ENCODE results near the gene KCNF1.

Gene KCNF1

GRCh38 chr2:10880586-10881321 is 31.0 kb upstream of the KCNF1 start:
- no peak for DNase-seq

DNA sequence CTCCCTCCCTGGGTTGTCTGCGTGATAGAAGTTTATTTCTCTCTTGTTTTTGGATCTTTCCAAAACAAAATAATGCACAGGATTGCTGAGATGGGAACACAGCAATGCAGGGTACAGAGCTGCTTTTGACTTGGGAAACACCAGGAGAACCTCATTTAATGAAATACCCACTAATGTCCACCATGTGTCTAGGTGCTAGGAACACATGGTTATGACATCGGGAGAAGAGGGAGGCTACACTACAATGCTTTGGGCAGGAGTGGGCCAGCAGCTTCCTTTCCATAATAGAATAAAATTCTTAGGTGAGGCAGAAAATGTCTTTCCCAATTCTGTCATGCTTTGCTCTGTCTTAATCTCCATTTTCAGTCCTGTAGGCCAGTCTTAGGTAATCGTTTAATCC is 29.2 kb upstream of the KCNF1 start:
- no peak for DNase-seq

GRCh38 chr2:10883066-10883465 is 28.7 kb upstream of the KCNF1 start:
- no peak for DNase-seq

DNA sequence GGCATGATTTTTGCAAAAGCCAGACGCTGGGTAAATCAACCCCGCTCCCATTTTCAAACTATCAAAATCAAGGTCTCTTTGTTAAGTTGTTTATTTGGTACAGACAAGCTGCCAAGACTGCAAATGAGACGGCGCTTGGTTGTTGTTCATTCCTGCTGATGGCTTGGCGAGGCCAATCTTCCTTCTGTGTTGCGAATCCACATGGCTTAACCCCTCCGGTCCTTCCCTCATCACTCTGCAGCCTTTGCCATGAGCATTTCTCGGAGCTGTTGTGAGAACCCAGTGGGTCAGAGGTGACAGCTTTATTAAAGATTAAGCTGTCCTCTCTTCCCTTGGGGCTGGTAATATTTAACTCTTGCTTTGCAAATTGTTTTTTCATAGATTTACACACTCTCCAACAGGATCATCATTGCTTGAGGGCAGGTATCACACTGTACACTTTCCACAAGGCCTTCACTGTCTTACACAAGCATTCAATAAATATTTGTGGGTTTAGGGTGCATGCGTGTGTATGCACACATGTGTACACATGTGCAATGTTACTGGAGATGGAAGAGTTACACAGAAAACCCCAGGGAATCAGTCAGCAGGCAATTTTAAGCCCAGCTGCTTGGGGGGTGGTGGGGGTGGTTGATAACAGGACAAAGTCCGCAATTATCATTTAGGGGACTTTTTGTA is 27.8 kb upstream of the KCNF1 start:
- no peak for DNase-seq

DNA sequence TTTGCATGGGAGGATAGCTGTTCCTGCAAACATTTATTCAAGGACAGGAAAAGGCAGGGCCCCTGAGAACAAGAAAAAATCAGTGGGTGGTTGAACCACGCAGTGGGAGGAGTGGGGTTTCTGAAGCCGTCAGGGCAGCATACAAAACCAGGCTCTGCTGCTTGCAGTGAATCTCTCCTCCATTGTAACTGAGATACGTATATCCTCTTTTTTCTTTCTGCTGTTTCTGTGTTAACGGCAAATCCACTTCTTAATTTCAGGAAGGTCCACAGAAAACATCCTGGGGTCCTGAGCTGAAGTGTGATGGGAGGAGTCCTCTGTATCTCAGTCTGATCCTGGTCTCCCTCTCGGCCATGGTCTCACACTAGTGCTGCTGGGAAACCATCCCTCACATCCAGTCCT is 27.2 kb upstream of the KCNF1 start:
- no peak for DNase-seq

DNA sequence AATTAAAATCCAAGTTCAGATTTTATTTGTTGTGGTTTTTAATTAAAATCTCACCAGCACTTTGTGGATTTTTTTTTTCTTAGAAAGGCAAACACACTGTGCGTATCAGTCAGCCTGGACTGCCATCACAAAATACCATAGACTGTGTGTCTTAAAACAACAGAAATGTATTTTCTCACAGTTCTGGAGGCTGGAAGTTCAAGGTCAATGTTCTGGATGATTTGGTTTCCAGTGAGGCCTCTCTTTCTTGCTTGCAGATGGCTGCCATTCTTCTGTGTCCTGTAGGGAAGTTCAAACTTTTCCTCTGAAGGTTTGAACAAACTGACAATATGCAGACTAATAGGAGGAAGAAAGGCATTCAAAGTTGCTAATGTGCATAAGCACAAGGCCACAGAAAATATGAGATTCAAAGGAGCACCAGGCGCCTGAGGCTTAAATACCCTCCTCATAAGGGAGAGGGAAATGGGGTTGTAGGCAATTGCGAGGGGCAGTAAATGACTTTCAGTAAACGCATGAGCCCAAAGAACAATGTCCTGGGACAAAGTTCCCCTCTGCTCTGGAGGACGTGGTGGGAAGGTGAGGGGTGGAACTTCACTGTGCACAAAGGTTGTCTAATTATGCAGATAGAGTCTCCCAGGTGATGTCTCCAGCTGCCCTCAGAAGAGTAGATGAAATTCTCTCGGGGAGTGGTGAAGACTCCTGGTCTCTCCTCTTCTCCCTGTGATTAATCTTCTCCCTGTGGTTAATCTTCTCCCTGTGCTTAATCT is 26.5 kb upstream of the KCNF1 start:
- no peak for DNase-seq

- DNase-seq: no peak
These were observed 24.3 kb upstream of the KCNF1 start for GRCh38 chr2:10887476-10887875.

DNA sequence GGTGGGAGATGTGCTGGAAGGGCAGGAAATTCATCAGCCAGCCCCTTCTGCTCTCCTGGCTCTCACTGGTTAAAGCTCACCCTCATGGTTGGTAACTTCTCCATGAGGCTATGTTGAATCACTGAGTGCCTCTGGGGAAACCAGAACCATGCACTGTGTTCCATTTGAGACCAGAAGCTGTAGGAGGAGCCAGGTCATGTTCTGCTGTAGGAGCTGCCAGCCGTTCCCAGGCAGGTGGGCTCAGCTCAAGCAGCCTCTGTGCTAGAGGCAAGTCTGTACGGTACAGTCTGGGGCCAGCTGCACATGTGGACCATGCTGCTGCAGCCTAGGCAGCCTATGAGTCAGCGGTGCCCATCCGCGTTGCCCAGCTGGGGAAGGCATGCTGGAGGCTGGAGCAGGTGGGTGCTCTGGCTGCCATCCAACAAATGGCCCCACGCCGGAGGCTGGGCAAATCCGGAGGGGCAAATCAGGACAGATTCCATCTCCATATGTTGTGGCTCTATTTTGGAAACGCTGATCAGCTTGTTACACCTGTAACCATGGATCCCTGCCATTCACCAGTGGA is 22.0 kb upstream of the KCNF1 start:
- no peak for DNase-seq

- no peak for DNase-seq
These were observed 20.9 kb upstream of the KCNF1 start for GRCh38 chr2:10890706-10891270.

- no peak for DNase-seq
These were observed 20.3 kb upstream of the KCNF1 start for GRCh38 chr2:10891390-10891789.

- no peak for DNase-seq
These were observed 19.9 kb upstream of the KCNF1 start for GRCh38 chr2:10891848-10892247.

DNA sequence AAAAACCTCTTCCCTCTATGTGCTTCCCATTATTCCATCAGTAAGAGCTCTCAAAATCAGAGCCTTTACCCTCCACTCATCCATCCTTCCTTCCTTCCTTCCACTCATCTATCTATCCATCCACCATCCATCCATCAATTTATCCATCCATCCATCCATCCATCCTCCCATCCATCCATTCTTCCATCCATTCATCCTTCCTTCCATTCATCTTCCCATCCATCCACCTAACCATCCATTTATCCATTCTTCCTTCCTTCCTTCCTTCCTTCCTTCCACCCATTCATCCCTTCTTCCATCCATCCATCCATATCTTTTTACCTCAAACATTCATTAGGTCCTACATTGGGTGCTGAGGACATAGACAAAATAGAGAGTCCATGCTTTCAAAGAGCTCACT is 19.4 kb upstream of the KCNF1 start:
- DNase-seq: no peak

GRCh38 chr2:10892796-10893350 is 18.9 kb upstream of the KCNF1 start:
- DNase-seq: no peak

GRCh38 chr2:10894264-10894935 is 17.3 kb upstream of the KCNF1 start:
- no peak for DNase-seq

DNA sequence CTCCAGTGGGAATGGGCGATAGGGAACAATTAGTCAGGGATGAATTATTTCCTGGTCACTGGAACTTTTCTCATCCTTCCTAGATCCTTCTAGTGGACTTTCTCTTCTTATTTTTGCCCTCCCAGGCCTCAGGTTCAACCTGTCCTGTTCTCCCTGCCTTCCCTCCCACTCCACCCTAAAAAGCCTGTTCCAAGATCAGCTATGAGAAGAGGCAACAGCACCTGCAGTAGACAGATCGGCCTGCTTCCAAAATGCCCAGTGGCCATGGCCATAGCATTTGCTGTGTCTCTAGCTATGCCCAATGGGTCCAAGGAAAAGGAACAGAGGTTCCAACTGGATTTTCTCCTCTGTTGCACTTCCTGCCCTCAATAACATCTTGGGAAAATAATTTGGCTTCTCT is 16.5 kb upstream of the KCNF1 start:
- DNase-seq: no peak

DNA sequence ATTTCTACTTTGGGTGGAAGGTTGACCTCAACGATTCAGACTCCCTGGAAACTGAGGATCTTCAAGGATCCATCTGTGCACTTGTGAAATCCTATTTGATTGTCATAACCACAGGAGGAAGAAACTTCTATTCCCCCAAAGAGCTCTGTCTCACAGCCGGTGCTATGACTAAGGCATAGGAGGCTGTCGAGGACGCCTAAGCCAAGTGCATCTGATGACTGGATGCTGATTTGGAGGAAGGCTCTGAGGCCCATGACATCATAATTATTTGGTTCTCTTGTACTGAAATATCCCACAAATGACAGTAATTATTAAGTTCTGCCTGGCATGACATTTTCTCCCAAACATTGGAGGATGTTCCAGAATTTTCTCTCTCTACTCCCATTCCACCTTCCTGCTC is 13.8 kb upstream of the KCNF1 start:
- DNase-seq: no peak

DNA sequence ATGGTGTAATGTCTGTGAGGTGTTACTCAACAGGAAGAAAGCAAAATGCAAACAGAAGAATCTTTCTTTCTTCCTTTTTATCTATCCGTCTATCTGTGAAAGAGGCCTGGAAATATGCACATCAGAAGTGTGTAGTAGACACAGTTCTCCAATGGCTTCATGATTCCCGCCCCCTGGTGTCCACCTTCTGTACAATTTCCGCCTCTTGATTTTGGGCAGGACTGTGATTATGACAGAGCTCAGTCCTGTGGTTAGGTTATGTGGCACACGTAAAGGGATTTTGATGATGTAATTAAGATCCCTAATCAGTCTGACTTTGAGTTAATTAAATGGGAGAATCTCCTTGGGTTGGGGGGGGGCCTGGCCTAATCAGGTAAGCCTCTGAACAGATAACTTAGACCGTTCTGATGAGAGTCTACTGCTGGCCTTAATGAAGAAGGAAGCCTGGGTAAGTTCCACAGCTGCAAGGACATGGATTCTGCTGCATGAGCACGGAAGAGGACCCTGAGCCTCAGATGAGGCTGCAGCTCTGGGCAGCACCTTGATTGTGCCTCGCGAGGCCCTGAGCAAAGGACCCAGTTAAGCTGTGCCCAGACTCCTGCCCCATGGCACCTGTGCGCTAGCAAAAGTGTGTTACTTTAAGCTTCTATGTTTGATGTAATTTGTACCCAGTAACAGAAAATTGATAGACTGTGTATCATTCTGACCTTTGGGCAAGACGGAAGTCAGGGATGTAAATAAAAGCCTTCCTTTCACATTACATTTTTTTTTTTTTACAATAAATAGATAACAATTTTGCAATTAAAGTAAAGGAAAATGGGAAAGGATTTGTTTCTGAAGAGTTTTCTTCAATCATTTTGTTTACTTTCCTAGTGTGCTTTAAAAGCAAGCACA is 11.3 kb upstream of the KCNF1 start:
- DNase-seq: no peak

DNA sequence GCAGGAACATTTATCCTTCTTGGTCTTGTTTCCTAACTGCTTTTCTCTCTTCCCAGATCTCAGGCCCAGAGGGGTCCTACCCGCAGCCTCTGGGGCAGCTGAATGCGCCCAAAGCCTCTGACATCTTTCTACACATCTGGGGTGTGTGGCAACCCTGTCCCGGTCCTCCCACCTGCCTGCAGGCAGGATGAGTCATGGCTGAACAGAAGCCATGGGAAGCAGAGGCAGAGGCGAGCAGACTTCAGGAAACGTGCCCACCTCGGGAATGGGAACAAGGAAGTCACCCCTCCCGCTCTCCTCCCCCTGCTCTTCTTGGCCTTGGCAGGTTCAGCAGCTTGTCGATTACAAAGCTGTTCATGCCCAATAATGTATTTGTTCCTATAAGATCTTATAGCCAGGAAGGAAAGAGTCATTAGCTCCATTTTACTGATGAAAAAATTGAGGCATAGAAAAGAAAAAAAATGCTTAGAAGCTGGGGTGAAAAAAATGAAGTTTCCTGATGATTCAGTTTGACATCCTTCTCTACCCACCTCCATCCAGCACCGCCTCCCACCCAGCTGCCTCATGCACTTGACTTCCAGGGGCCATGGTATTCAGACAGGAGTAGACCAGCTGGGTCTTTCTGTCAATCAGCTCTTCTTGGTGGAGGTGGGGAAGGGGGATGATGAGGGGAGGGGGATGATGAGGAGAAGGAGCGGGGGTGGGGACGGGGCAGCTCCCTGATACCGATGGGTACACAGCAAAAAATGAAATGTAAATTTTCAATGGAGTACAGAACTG is 10.4 kb upstream of the KCNF1 start:
- DNase-seq: no peak

GRCh38 chr2:10903861-10904210 is 7.9 kb upstream of the KCNF1 start:
- no peak for DNase-seq

GRCh38 chr2:10904455-10904854 is 7.3 kb upstream of the KCNF1 start:
- no peak for DNase-seq

Data from stimulated activated CD4-positive, alpha-beta T cell treated with anti-CD3 and anti-CD28 coated beads, Interleukin-12 subunit alpha, Interleukin-12 subunit beta, amount 100 ng/mL, for 4 hours (primary cell).